ENCODE data around the gene ATG14. TPM values are rescaled to one million over a fixed set of nuclear protein-coding genes. Genes with fewer than 3 reads are reported as not detected.

ATG14 gene
- total RNA-seq, 4 donors from 2014 or later, result 14.8 to 24.9 (median 17.2) TPM

DNA sequence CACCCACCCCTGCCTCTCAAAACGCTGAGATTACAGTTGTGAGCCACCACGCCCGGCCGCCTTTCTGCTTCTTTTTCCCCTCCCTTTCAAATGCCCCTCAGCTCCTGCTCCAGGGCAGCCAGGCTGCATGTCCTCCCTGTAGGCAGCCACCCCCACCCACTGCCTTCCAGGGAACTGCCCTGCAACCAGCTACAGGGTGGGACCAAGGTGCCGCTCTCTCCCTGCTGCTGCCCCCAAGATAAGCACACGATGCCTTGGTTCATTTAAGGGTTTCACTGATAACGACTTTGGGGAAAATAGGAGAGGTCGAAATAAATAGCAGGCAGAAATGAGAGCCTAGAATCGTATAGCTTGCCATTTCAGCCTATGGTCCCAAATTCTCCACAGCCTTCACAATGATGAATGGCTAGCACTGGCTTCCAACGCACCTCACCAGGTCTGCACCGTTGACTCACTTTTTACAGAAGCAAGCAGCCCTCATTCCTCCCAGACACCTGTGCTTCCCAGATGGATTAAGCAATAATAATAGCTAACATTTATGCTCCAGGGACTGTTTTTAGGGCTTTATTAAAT lies 40.7 kb downstream of the ATG14 start:
- H3K4me3 ChIP-seq (ENCODE audit: low read depth, poor library complexity, severe bottlenecking), result no peak overlapping the region
- 87 to 89% methylated on average over 11 of the region's 11 CpGs for WGBS, 2 donors
- no peak for DNase-seq (ENCODE audit: low spot score in 2 of 2)
- TF ChIP-seq, protein P1, sequence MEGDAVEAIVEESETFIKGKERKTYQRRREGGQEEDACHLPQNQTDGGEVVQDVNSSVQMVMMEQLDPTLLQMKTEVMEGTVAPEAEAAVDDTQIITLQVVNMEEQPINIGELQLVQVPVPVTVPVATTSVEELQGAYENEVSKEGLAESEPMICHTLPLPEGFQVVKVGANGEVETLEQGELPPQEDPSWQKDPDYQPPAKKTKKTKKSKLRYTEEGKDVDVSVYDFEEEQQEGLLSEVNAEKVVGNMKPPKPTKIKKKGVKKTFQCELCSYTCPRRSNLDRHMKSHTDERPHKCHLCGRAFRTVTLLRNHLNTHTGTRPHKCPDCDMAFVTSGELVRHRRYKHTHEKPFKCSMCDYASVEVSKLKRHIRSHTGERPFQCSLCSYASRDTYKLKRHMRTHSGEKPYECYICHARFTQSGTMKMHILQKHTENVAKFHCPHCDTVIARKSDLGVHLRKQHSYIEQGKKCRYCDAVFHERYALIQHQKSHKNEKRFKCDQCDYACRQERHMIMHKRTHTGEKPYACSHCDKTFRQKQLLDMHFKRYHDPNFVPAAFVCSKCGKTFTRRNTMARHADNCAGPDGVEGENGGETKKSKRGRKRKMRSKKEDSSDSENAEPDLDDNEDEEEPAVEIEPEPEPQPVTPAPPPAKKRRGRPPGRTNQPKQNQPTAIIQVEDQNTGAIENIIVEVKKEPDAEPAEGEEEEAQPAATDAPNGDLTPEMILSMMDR (IDR thresholded peaks at IDR 0.05), result no peak
- TF ChIP-seq POLR2A (IDR thresholded peaks at IDR 0.05), result no peak
- intact Hi-C loops (cut with DNase I; ENCODE audit: low total_unique reads), result no loop called here

DNA sequence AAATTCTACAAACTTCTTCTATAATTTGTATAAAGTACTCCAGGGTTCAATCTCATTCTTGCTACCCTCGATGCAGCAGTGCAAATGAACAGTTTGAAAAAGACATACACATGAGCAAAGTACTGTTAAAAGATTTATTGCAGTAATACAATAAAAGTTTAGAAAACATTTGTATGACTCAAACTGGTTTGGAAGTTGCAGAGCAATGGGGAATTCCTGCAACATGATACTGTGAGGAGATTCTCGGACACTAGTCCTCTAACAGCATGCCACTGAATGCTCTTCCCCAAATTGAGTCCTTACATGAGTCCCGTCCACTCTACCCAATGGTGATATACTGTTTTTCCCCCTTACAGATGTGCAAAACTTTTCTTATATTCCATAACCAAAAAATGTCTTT lies 45.4 kb downstream of the ATG14 start:
- no peak overlapping the region for H3K4me3 ChIP-seq (ENCODE audit: low read depth, poor library complexity, severe bottlenecking)
- no peak for DNase-seq (ENCODE audit: low spot score in 2 of 2)
- intact Hi-C loops (cut with DNase I; ENCODE audit: low total_unique reads), result no loop called here

DNA sequence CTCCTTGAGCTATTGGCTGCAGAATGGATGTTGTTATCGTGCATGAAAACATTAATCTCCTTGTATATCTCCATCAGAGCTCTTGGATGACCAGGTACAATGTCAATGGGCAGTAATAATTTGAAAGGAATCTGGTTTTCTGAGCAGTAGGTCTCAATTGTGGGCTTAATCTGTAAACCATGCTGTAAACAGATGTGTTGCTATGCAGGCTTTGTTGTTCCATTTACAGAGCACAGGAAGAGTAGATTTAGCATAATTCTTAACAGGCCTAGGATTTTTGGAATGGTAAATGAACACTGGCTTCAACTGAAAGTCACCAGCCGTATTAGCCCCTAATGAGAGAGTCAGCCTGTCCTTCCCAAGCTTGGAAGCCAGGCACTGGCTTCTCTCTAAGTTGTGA lies 50.4 kb downstream of the ATG14 start:
- intact Hi-C loops (cut with DNase I; ENCODE audit: low total_unique reads), result no loop called here
- WGBS, 2 donors, result 67 to 70% methylated on average over 2 of the region's 2 CpGs
- TF ChIP-seq, protein P1 (IDR thresholded peaks at IDR 0.05), result no peak
- no peak for TF ChIP-seq POLR2A (IDR thresholded peaks at IDR 0.05)
- DNase-seq (ENCODE audit: low spot score in 2 of 2), result no peak
- no peak overlapping the region for H3K4me3 ChIP-seq (ENCODE audit: low read depth, poor library complexity, severe bottlenecking)

More for the DNA sequence above, 45.4 kb downstream of the ATG14 start:
- TF ChIP-seq, protein P1 (IDR thresholded peaks at IDR 0.05), result no peak
- no peak for TF ChIP-seq POLR2A (IDR thresholded peaks at IDR 0.05)
- WGBS, 2 donors, result 53% methylated on average over 3 of the region's 3 CpGs

DNA sequence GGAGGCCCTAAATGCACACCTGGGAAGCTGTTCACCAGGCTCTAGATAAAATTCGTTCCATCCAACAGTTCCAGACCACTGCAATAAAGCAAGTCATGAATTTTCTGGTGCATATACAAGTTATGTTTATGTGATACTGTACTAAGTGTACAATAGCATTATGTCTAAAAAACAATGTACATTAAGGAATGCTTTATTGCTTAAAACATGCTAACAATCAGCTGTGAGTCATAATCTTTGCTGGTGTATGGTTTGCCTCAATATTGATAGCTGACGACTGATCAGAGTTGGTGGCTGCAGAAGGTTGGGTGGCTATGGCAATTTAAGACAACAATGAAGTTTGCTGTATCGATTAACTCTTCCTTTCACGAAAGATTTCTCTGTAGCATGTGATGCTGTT lies 52.3 kb downstream of the ATG14 start:
- H3K4me3 ChIP-seq (ENCODE audit: low read depth, poor library complexity, severe bottlenecking), result no peak overlapping the region
- no peak for DNase-seq (ENCODE audit: low spot score in 2 of 2)
- 91 to 93% methylated on average over 4 of the region's 4 CpGs for WGBS, 2 donors
- intact Hi-C loops (cut with DNase I; ENCODE audit: low total_unique reads), result no loop called here
- TF ChIP-seq, protein P1 (IDR thresholded peaks at IDR 0.05), result no peak
- no peak for TF ChIP-seq POLR2A (IDR thresholded peaks at IDR 0.05)

DNA sequence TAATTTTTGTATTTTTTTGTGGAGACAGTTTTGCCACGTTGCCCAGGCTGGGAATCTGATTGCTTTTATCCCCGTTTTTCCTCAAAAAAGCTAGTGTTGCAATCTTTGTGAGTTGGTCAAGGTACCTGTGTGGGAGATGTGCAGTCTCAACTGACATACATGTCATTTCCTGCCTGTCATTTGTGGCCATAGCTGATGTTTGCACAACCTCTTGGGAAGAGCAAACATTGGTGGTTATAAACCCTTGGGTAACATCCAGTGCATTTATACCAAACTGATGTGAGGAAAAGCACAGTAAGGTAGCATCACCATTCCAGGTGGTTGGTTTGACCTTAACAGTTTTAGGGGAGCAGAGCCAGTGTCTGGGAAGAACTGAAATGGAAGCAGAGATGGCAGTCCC lies 54.7 kb downstream of the ATG14 start:
- intact Hi-C loops (cut with DNase I; ENCODE audit: low total_unique reads), result no loop called here
- no peak for DNase-seq (ENCODE audit: low spot score in 2 of 2)
- no peak overlapping the region for H3K4me3 ChIP-seq (ENCODE audit: low read depth, poor library complexity, severe bottlenecking)
- 92 to 96% methylated on average over 2 of the region's 2 CpGs for WGBS, 2 donors
- TF ChIP-seq, protein P1 (IDR thresholded peaks at IDR 0.05), result no peak
- TF ChIP-seq POLR2A (IDR thresholded peaks at IDR 0.05), result no peak

DNA sequence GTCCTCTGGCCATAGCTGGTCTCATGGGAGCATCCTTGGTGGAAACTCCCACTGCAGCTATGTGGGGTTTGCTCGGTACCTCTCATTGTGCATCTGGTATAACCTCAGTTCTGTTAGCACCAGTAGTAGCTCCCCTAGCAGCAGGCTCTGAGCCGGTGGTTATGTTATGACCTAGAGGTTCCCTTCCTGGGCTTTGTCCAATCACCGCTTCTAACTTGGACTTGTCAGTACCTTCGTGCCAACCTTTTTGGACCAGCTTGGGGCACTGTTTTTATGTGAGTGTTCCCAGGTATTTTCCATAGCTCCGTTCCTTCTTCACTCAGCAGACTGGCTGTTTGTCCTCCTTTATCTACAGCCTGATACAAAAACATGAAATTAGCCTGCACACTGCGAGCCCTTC lies 55.7 kb downstream of the ATG14 start:
- H3K4me3 ChIP-seq (ENCODE audit: low read depth, poor library complexity, severe bottlenecking), result no peak overlapping the region
- WGBS, 2 donors, result 81 to 90% methylated on average over 6 of the region's 6 CpGs
- intact Hi-C loops (cut with DNase I; ENCODE audit: low total_unique reads), result no loop called here
- DNase-seq (ENCODE audit: low spot score in 2 of 2), result no peak
- TF ChIP-seq POLR2A (IDR thresholded peaks at IDR 0.05), result no peak
- TF ChIP-seq, protein P1 (IDR thresholded peaks at IDR 0.05), result no peak
